ENCODE results near the gene OR2A25. TPM values are rescaled to one million over a fixed set of nuclear protein-coding genes. Genes with fewer than 3 reads are reported as not detected.

The OR2A25 gene, protein sequence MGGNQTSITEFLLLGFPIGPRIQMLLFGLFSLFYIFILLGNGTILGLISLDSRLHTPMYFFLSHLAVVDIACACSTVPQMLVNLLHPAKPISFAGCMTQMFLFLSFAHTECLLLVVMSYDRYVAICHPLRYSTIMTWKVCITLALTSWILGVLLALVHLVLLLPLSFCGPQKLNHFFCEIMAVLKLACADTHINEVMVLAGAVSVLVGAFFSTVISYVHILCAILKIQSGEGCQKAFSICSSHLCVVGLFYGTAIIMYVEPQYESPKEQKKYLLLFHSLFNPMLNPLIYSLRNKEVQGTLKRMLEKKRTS
- total RNA-seq (2012; rRNA removed), result not detected in 2 replicates

DNA sequence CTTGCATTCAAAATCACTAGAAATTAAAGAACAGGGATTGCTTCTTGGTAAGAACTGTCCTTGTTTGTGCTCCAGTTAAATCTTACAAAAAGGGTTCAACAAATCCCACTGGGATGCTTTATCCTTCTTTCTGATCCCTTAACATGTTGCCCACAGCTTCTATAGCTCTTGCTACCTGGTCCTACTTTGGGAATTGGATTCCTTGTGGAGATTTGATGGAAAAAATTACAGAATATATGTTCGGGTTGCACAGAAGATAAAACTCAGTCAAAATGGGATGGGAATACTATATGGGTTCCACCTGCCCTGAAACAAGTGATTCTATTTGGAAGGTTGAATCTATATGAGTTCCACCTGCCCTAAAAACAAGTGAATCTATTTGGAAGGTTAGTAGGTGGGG, at the start of gene OR2A25:
Gene OR2A25, plus strand, starts transcription at position 301 of the 400 bp plus-strand sequence. CDS start 4,409 bp downstream, outside the sequence.
- peaks cover 3% of the 10 kb centered on the region for H3K27me3 ChIP-seq (ENCODE audit: control insufficient read depth, insufficient read depth, low read length)
- no peak within 1 kb of the TSS for H3K9ac ChIP-seq (ENCODE audit: low read depth, low read length)
- H3K36me3 ChIP-seq (ENCODE audit: insufficient read depth, low read length), result no peaks in the 10 kb centered on the region
- H3K4me2 ChIP-seq (ENCODE audit: low read length), result no peak within 1 kb of the TSS
- H3K4me3 ChIP-seq (ENCODE audit: low read length), result no peak within 1 kb of the TSS
- no peaks in the 10 kb centered on the region for H3K4me1 ChIP-seq (ENCODE audit: control insufficient read depth, insufficient read depth, low read length)
- no peaks in the 10 kb centered on the region for H3K9me3 ChIP-seq (replicated peaks; ENCODE audit: low read length)

DNA sequence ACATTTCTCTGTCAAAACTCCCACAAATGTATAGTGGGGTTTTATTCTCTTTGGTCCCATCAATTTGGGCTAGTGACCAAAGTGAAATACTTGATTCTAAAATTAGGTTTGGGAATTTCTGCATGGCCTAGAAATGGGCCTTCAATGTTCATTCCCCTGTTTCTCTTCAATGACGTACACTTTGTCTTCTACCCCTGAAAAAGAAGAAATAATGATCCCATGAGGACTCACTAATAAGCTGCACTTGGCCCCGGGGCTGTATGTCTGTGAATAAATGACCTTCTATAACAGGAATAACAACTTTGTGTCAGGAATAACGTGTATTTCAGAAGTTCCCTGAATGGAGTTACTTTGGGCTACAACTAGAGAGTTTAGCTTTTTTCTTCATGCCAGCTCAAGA, 49.3 kb upstream of the OR2A25 start:
- Histone ChIP-seq H3K9ac (ENCODE audit: low read depth, low read length) (no peak overlapping the region), H3K4me2 (ENCODE audit: low read length) (no peak overlapping the region), H3K9me3 (replicated peaks; ENCODE audit: low read length) (no peaks in the 10 kb centered on the region), H3K27me3 (ENCODE audit: control insufficient read depth, insufficient read depth, low read length) (no peaks in the 10 kb centered on the region), H3K36me3 (ENCODE audit: insufficient read depth, low read length) (no peaks in the 10 kb centered on the region), H3K4me1 (ENCODE audit: control insufficient read depth, insufficient read depth, low read length) (peaks cover 15% of the 10 kb centered on the region), H3K4me3 (ENCODE audit: low read length) (no peak overlapping the region)

- H3K4me1 ChIP-seq (ENCODE audit: control insufficient read depth, insufficient read depth, low read length), result peaks cover 15% of the 10 kb centered on the region
- H3K36me3 ChIP-seq (ENCODE audit: insufficient read depth, low read length), result no peaks in the 10 kb centered on the region
Measured at GRCh38 chr7:144022169-144022568, 47.4 kb upstream of the OR2A25 start.

GRCh38 chr7:144023171-144023827, 46.3 kb upstream of the OR2A25 start:
- Histone ChIP-seq H3K36me3 (ENCODE audit: insufficient read depth, low read length) (no peaks in the 10 kb centered on the region), H3K4me3 (ENCODE audit: low read length) (no peak overlapping the region), H3K4me1 (ENCODE audit: control insufficient read depth, insufficient read depth, low read length) (peaks cover 22% of the 10 kb centered on the region), H3K9ac (ENCODE audit: low read depth, low read length) (no peak overlapping the region), H3K9me3 (replicated peaks; ENCODE audit: low read length) (no peaks in the 10 kb centered on the region), H3K27me3 (ENCODE audit: control insufficient read depth, insufficient read depth, low read length) (no peaks in the 10 kb centered on the region), H3K4me2 (ENCODE audit: low read length) (no peak overlapping the region)

More at GRCh38 chr7:144022169-144022568, 47.4 kb upstream of the OR2A25 start:
- Histone ChIP-seq H3K4me2 (ENCODE audit: low read length) (no peak overlapping the region), H3K27me3 (ENCODE audit: control insufficient read depth, insufficient read depth, low read length) (no peaks in the 10 kb centered on the region), H3K9me3 (replicated peaks; ENCODE audit: low read length) (no peaks in the 10 kb centered on the region), H3K4me3 (ENCODE audit: low read length) (no peak overlapping the region), H3K9ac (ENCODE audit: low read depth, low read length) (no peak overlapping the region)

- Histone ChIP-seq H3K9ac (ENCODE audit: low read depth, low read length) (no peak overlapping the region), H3K4me2 (ENCODE audit: low read length) (no peak overlapping the region), H3K9me3 (replicated peaks; ENCODE audit: low read length) (no peaks in the 10 kb centered on the region), H3K4me3 (ENCODE audit: low read length) (no peak overlapping the region), H3K27me3 (ENCODE audit: control insufficient read depth, insufficient read depth, low read length) (no peaks in the 10 kb centered on the region), H3K4me1 (ENCODE audit: control insufficient read depth, insufficient read depth, low read length) (peaks cover 19% of the 10 kb centered on the region), H3K36me3 (ENCODE audit: insufficient read depth, low read length) (no peaks in the 10 kb centered on the region)
Measured at GRCh38 chr7:144024213-144024612, 45.4 kb upstream of the OR2A25 start.

DNA sequence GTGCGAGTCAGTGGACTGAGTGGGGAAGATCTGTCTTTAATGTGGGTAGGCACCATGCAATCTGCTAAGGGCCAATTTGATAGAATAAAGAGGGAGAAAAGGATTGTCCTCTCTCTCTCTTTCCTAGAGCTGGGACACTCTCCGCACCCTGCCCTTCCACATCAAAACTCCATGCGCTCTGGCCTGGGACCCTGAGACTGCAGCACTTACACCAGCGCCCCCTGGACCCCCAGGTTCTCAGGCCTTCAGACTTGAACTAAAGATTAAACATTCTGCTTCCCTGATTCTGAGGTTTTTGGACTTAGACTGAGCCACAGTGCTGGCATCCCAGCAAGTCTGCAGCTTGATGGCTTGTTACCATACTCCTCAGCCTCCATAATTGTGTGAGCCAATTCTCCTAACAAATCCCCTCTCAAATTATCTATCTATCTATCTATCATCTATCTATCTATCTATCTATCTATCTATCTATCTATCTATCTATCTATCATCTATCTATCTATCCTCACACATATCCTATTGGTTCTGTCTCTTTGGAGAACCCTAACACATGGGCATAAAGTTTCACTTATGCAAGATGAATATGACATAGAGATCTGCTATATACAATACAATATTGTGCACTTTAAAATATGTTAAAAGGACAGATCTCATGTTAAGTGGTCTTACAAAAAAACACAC, 43.3 kb upstream of the OR2A25 start:
- Histone ChIP-seq H3K9me3 (replicated peaks; ENCODE audit: low read length) (no peaks in the 10 kb centered on the region), H3K4me3 (ENCODE audit: low read length) (no peak overlapping the region), H3K4me1 (ENCODE audit: control insufficient read depth, insufficient read depth, low read length) (peaks cover 10% of the 10 kb centered on the region)

GRCh38 chr7:144027070-144027469, 42.5 kb upstream of the OR2A25 start:
- no peaks in the 10 kb centered on the region for H3K9me3 ChIP-seq (replicated peaks; ENCODE audit: low read length)
- no peak overlapping the region for H3K4me3 ChIP-seq (ENCODE audit: low read length)

More for the DNA sequence above, 43.3 kb upstream of the OR2A25 start:
- Histone ChIP-seq H3K4me2 (ENCODE audit: low read length) (no peak overlapping the region), H3K27me3 (ENCODE audit: control insufficient read depth, insufficient read depth, low read length) (no peaks in the 10 kb centered on the region), H3K36me3 (ENCODE audit: insufficient read depth, low read length) (no peaks in the 10 kb centered on the region), H3K9ac (ENCODE audit: low read depth, low read length) (no peak overlapping the region)

DNA sequence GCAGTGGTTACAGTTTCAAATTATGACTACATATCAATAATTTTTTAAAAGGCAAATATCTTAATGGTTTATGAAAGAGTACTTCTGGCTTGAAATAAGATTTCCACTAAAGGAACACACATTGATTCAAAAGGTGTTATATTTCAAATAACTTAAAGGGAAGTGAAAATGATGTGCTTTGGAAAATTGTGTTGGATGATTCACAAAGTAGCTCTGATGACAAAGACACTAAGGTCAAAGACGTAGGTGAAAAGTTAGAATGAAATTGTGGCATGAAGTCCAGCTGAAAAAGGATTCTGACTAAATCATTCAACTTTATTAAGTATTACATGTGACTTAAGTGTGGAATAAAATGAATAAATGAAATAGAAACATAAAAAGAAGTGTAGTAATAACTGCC, 41.6 kb upstream of the OR2A25 start:
- Histone ChIP-seq H3K9me3 (replicated peaks; ENCODE audit: low read length) (no peaks in the 10 kb centered on the region), H3K4me1 (ENCODE audit: control insufficient read depth, insufficient read depth, low read length) (peaks cover 10% of the 10 kb centered on the region), H3K36me3 (ENCODE audit: insufficient read depth, low read length) (no peaks in the 10 kb centered on the region), H3K4me3 (ENCODE audit: low read length) (no peak overlapping the region), H3K4me2 (ENCODE audit: low read length) (no peak overlapping the region), H3K9ac (ENCODE audit: low read depth, low read length) (no peak overlapping the region), H3K27me3 (ENCODE audit: control insufficient read depth, insufficient read depth, low read length) (no peaks in the 10 kb centered on the region)

More at GRCh38 chr7:144027070-144027469, 42.5 kb upstream of the OR2A25 start:
- Histone ChIP-seq H3K27me3 (ENCODE audit: control insufficient read depth, insufficient read depth, low read length) (no peaks in the 10 kb centered on the region), H3K4me2 (ENCODE audit: low read length) (no peak overlapping the region), H3K36me3 (ENCODE audit: insufficient read depth, low read length) (no peaks in the 10 kb centered on the region), H3K4me1 (ENCODE audit: control insufficient read depth, insufficient read depth, low read length) (peaks cover 10% of the 10 kb centered on the region), H3K9ac (ENCODE audit: low read depth, low read length) (no peak overlapping the region)

DNA sequence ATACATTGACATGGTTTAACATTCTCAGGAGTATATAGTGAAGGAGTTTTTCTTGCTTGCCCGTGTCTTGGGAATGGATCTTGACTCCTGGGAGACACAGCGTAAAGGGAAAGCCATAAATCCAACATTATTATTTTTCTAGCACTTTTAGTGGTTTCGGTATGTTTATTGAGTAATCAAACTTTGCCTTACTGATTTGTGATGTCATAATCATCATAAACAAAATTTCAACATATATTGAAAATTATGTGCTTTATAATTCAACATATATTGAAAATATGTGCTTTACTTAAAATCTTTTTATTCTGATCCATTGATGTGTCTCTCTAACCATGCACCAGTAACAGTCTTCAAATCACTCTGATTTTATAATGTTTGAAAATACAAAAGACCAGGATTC, 41.1 kb upstream of the OR2A25 start:
- H3K4me3 ChIP-seq (ENCODE audit: low read length), result no peak overlapping the region
- no peak overlapping the region for H3K4me2 ChIP-seq (ENCODE audit: low read length)
- H3K4me1 ChIP-seq (ENCODE audit: control insufficient read depth, insufficient read depth, low read length), result peaks cover 10% of the 10 kb centered on the region
- H3K27me3 ChIP-seq (ENCODE audit: control insufficient read depth, insufficient read depth, low read length), result no peaks in the 10 kb centered on the region
- no peaks in the 10 kb centered on the region for H3K36me3 ChIP-seq (ENCODE audit: insufficient read depth, low read length)
- H3K9ac ChIP-seq (ENCODE audit: low read depth, low read length), result no peak overlapping the region
- H3K9me3 ChIP-seq (replicated peaks; ENCODE audit: low read length), result no peaks in the 10 kb centered on the region

- H3K9me3 ChIP-seq (replicated peaks; ENCODE audit: low read length), result no peaks in the 10 kb centered on the region
- no peaks in the 10 kb centered on the region for H3K36me3 ChIP-seq (ENCODE audit: insufficient read depth, low read length)
- no peak overlapping the region for H3K9ac ChIP-seq (ENCODE audit: low read depth, low read length)
- no peak overlapping the region for H3K4me2 ChIP-seq (ENCODE audit: low read length)
- H3K4me1 ChIP-seq (ENCODE audit: control insufficient read depth, insufficient read depth, low read length), result peaks cover 10% of the 10 kb centered on the region
- H3K4me3 ChIP-seq (ENCODE audit: low read length), result no peak overlapping the region
- H3K27me3 ChIP-seq (ENCODE audit: control insufficient read depth, insufficient read depth, low read length), result no peaks in the 10 kb centered on the region
Measured at GRCh38 chr7:144032516-144032915, 37.1 kb upstream of the OR2A25 start.

DNA sequence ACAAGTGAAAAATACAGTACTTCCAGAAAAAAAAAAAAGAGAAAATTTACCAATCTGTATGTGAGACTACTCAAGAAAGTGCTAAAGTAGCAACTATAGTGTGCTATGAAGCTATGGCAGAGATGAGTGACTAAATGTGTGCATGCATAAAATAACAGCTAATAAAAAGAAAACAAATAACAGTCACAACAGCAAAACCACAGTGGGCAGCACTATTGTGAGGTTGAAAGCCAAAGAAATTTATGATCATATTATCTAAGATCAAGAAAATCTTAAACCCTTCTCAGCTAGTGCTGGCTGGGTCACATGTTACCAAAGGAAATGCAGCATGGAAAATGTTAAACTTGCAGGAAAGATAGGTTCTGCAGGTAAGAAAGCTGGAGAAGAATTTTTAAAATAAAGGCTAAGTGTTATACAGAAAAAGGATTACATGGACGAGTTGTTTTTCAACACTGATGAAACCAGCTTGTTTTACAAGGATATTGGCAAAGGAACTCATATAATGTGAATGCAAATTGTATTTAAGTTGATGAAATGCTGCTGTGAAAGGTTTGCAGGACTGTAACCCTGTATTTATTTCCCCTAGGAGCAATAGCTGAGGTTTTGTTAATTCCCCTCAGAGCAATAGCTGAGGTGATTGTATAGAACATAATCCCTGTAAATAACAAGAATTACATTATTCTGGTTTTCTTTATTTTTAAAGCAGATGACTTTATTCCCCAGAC, 36.5 kb upstream of the OR2A25 start:
- Histone ChIP-seq H3K4me1 (ENCODE audit: control insufficient read depth, insufficient read depth, low read length) (peaks cover 4% of the 10 kb centered on the region), H3K4me2 (ENCODE audit: low read length) (no peak overlapping the region), H3K36me3 (ENCODE audit: insufficient read depth, low read length) (no peaks in the 10 kb centered on the region), H3K9me3 (replicated peaks; ENCODE audit: low read length) (no peaks in the 10 kb centered on the region), H3K4me3 (ENCODE audit: low read length) (no peak overlapping the region), H3K9ac (ENCODE audit: low read depth, low read length) (no peak overlapping the region), H3K27me3 (ENCODE audit: control insufficient read depth, insufficient read depth, low read length) (no peaks in the 10 kb centered on the region)

All from skeletal muscle satellite cell (primary cell).